BLaER1 (cell line): ENCODE measurements around the gene GLO1.

Experiments used
- H3K27ac ChIP-seq: shearing (Covaris generic); formaldehyde crosslinking; 2 replicates; pipeline ENCODE4 v1.8.1; 2022
- H3K27me3 ChIP-seq: shearing (Covaris generic); formaldehyde crosslinking; 2 replicates; pipeline ENCODE4 v1.8.1; 2022
- H3K36me3 ChIP-seq: shearing (Covaris generic); formaldehyde crosslinking; 2 replicates; pipeline ENCODE4 v1.8.1; 2022
- H3K4me1 ChIP-seq: shearing (Covaris generic); formaldehyde crosslinking; 2 replicates; pipeline ENCODE4 v1.8.1; 2022
- H3K4me2 ChIP-seq: shearing (Covaris generic); formaldehyde crosslinking; 2 replicates; pipeline ENCODE4 v1.8.1; 2022
- H3K4me3 ChIP-seq: shearing (Covaris generic); formaldehyde crosslinking; 2 replicates; pipeline ENCODE4 v1.8.1; 2022
- H3K9ac ChIP-seq: shearing (Covaris generic); formaldehyde crosslinking; 2 replicates; pipeline ENCODE4 v1.8.1; 2022
- H3K9me3 ChIP-seq: shearing (Covaris generic); formaldehyde crosslinking; 2 replicates; pipeline ENCODE4 v1.8.1; 2022
- H4K20me1 ChIP-seq: shearing (Covaris generic); formaldehyde crosslinking; 2 replicates; pipeline ENCODE4 v1.8.1; 2022
- Cebpa-rat ChIP-seq: shearing (Covaris generic); IDR thresholded peaks from 2 replicates; pipeline ENCODE4 v1.8.1; 2022

The GLO1 gene

GRCh38 chr6:38702558-38703397 is at the start of gene GLO1:
Gene GLO1 (minus strand): TSS chr6:38703145. CDS start chr6:38703054, 91 bp downstream.
- no peak for TF ChIP-seq Cebpa-rat
- peaks cover 36% of the 10 kb centered on the region for H3K36me3 ChIP-seq
- peak within 1 kb of the TSS; percentile 91 for H3K27ac ChIP-seq
- peak within 1 kb of the TSS; percentile 81 for H3K4me2 ChIP-seq
- H3K4me3 ChIP-seq, result peak within 1 kb of the TSS; percentile 77
- no peaks in the 10 kb centered on the region for H3K27me3 ChIP-seq
- peaks cover 9% of the 10 kb centered on the region; the same call in 1 of the 2 replicates for H4K20me1 ChIP-seq
- peak within 1 kb of the TSS; percentile 88 for H3K9ac ChIP-seq
- H3K4me1 ChIP-seq, result peaks cover 5% of the 10 kb centered on the region; the same call in 1 of the 2 replicates
- peaks cover 32% of the 10 kb centered on the region for H3K9me3 ChIP-seq

DNA sequence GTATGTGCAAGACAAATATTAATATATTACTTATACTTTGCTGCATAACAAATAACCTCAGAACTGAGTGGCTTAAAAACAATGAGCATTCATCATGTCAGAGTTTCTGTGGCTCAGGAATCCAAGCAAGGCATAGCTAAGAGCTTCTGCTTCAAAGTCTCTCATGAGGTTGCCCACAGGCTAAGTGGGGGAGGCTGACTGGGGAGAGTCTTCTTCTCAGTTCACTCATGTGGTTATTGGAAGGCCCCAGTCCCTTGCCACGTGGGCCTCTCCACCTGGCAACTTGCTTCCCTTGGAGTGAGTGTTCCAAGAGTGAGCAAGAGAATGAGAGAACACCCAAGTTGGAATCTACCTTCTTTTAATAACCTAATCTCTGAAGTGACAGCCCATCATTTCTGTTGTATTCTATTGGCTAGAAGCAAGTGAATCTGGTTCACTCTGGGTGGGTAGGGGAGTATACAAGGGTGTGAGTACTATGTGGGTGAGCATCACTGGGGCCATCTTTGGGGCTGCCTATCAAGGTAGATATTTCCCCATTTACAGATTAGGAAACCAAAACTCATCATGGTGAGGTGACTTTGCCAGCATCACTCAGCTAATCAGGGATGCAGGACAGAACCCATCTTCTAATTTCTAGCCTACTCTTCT is 48.1 kb upstream of the GLO1 start:
- H3K4me3 ChIP-seq, result no peak overlapping the region

DNA sequence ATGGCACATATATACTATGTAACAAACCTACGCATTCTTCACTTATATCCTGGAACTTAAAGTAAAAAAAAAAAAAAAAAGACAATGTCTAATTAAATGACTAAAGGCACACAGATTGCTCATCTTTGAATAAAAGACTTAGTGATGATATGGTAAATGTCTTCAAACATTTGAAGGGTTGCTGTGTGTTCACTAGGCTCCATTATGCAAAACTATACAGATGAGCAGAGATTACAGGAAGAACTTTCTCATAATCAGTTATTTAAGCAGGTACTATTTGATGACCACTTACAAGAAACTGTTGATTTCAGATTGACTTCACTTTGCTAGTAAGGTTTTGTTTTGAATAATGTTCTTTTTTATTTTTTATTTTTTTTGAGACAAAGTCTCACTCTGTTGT is 46.5 kb upstream of the GLO1 start:
- no peak for TF ChIP-seq Cebpa-rat
- Histone ChIP-seq H3K27me3 (no peaks in the 10 kb centered on the region), H3K4me1 (no peaks in the 10 kb centered on the region), H3K4me3 (no peak overlapping the region), H3K9ac (no peak overlapping the region), H3K9me3 (no peaks in the 10 kb centered on the region), H3K4me2 (no peak overlapping the region), H3K36me3 (no peaks in the 10 kb centered on the region), H4K20me1 (no peaks in the 10 kb centered on the region), H3K27ac (no peak overlapping the region)

More for the DNA sequence above, 48.1 kb upstream of the GLO1 start:
- Histone ChIP-seq H3K27ac (no peak overlapping the region), H4K20me1 (no peaks in the 10 kb centered on the region), H3K9ac (no peak overlapping the region), H3K27me3 (no peaks in the 10 kb centered on the region), H3K4me1 (no peaks in the 10 kb centered on the region), H3K9me3 (no peaks in the 10 kb centered on the region), H3K36me3 (no peaks in the 10 kb centered on the region), H3K4me2 (no peak overlapping the region)
- no peak for TF ChIP-seq Cebpa-rat

GRCh38 chr6:38739532-38739931 is 36.6 kb upstream of the GLO1 start:
- Histone ChIP-seq H3K27ac (no peak overlapping the region), H3K4me2 (no peak overlapping the region), H3K4me3 (no peak overlapping the region), H3K9me3 (no peaks in the 10 kb centered on the region), H4K20me1 (no peaks in the 10 kb centered on the region), H3K36me3 (no peaks in the 10 kb centered on the region), H3K4me1 (no peaks in the 10 kb centered on the region), H3K9ac (no peak overlapping the region), H3K27me3 (no peaks in the 10 kb centered on the region)
- TF ChIP-seq Cebpa-rat, result no peak

GRCh38 chr6:38738261-38738660 is 35.3 kb upstream of the GLO1 start:
- H3K4me1 ChIP-seq, result no peaks in the 10 kb centered on the region
- no peaks in the 10 kb centered on the region for H3K27me3 ChIP-seq
- no peak overlapping the region for H3K9ac ChIP-seq
- no peak for TF ChIP-seq Cebpa-rat
- H3K4me2 ChIP-seq, result no peak overlapping the region
- H3K27ac ChIP-seq, result no peak overlapping the region
- H3K9me3 ChIP-seq, result no peaks in the 10 kb centered on the region
- H3K36me3 ChIP-seq, result no peaks in the 10 kb centered on the region
- H4K20me1 ChIP-seq, result no peaks in the 10 kb centered on the region
- H3K4me3 ChIP-seq, result no peak overlapping the region

GRCh38 chr6:38736951-38737350 is 34.0 kb upstream of the GLO1 start:
- H3K4me1 ChIP-seq, result no peaks in the 10 kb centered on the region
- TF ChIP-seq Cebpa-rat, result no peak
- no peaks in the 10 kb centered on the region for H3K36me3 ChIP-seq
- no peak overlapping the region for H3K9ac ChIP-seq
- H3K9me3 ChIP-seq, result no peaks in the 10 kb centered on the region
- H4K20me1 ChIP-seq, result no peaks in the 10 kb centered on the region
- H3K4me3 ChIP-seq, result no peak overlapping the region
- H3K27me3 ChIP-seq, result no peaks in the 10 kb centered on the region
- H3K27ac ChIP-seq, result no peak overlapping the region
- no peak overlapping the region for H3K4me2 ChIP-seq

- no peaks in the 10 kb centered on the region for H3K4me1 ChIP-seq
- no peak overlapping the region for H3K4me2 ChIP-seq
- no peaks in the 10 kb centered on the region for H3K27me3 ChIP-seq
- H3K9ac ChIP-seq, result no peak overlapping the region
- H3K36me3 ChIP-seq, result no peaks in the 10 kb centered on the region
- H3K4me3 ChIP-seq, result no peak overlapping the region
- H3K27ac ChIP-seq, result no peak overlapping the region
- H3K9me3 ChIP-seq, result no peaks in the 10 kb centered on the region
- no peaks in the 10 kb centered on the region for H4K20me1 ChIP-seq
- no peak for TF ChIP-seq Cebpa-rat
Observed at GRCh38 chr6:38730140-38730862, 27.4 kb upstream of the GLO1 start.

GRCh38 chr6:38728203-38728602 is 25.3 kb upstream of the GLO1 start:
- H3K9ac ChIP-seq, result no peak overlapping the region
- no peaks in the 10 kb centered on the region for H3K36me3 ChIP-seq
- no peak for TF ChIP-seq Cebpa-rat
- H3K9me3 ChIP-seq, result no peaks in the 10 kb centered on the region
- H3K4me2 ChIP-seq, result no peak overlapping the region
- no peak overlapping the region for H3K27ac ChIP-seq
- no peaks in the 10 kb centered on the region for H3K27me3 ChIP-seq
- H4K20me1 ChIP-seq, result no peaks in the 10 kb centered on the region
- H3K4me1 ChIP-seq, result no peaks in the 10 kb centered on the region
- H3K4me3 ChIP-seq, result no peak overlapping the region

- TF ChIP-seq Cebpa-rat, result no peak
- Histone ChIP-seq H3K4me2 (no peak overlapping the region), H3K27me3 (no peaks in the 10 kb centered on the region), H3K27ac (no peak overlapping the region), H3K36me3 (no peaks in the 10 kb centered on the region), H4K20me1 (no peaks in the 10 kb centered on the region), H3K4me1 (no peaks in the 10 kb centered on the region), H3K9me3 (no peaks in the 10 kb centered on the region), H3K9ac (no peak overlapping the region), H3K4me3 (no peak overlapping the region)
Observed at GRCh38 chr6:38725414-38726183, 22.7 kb upstream of the GLO1 start.
